Uterus (tissue), 4 donors: ENCODE data around the gene PPARGC1A. TPM values are rescaled to one million over a fixed set of nuclear protein-coding genes. Genes with fewer than 3 reads are reported as not detected.

Experiments used
- DNase-seq, 2 donors: peaks; one replicate each; pipeline ENCODE4 v3.0.0-alpha.2; 2019 to 2020
- H3K27ac ChIP-seq, 2 donors: fragments of 200-600 bp; sonication (generic); 1 replicate in 1 of 2; 2 replicates in 1 of 2; pipeline ENCODE4 v1.5.1; 2016 to 2018
- H3K27me3 ChIP-seq, 2 donors: fragments of 200-600 bp; sonication (generic); one replicate each; pipeline ENCODE4 v1.5.1; 2018 to 2019; ENCODE audit warnings: control low read depth in 1 of 2
- H3K36me3 ChIP-seq, 2 donors: fragments of 200-600 bp; sonication (generic); one replicate each; pipeline ENCODE4 v1.5.1; 2019; ENCODE audit warnings: control low read depth in 1 of 2
- H3K4me1 ChIP-seq, 2 donors: fragments of 200-600 bp; sonication (generic); one replicate each; pipeline ENCODE4 v1.5.1; 2018 to 2019; ENCODE audit warnings: control low read depth in 1 of 2
- H3K4me3 ChIP-seq, 2 donors: fragments of 200-600 bp; sonication (generic); 1 replicate in 1 of 2; 2 replicates in 1 of 2; pipeline ENCODE4 v1.5.1; 2018 to 2019; ENCODE audit warnings: mild to moderate bottlenecking in 1 of 2
- H3K9me3 ChIP-seq, 2 donors: fragments of 200-600 bp; sonication (generic); one replicate each; pipeline ENCODE4 v1.5.1; 2019; ENCODE audit warnings: control low read depth in 1 of 2
- CTCF ChIP-seq, 4 experiments: fragments of 200-600 bp in 2 of 4; fragments of 450-650 bp in 2 of 4; sonication (generic) in 2 of 4; IDR thresholded peaks; one replicate each; pipeline ENCODE4 v1.5.1; 2016 to 2019; ENCODE audit warnings: antibody characterized with exemption in 4 of 4, mild to moderate bottlenecking in 2 of 4, moderate library complexity in 1 of 4
- POLR2A ChIP-seq, 2 donors: fragments of 450-650 bp; IDR thresholded peaks; one replicate each; pipeline ENCODE4 v1.6.1; 2016; ENCODE audit warnings: antibody characterized with exemption in 2 of 2, mild to moderate bottlenecking in 1 of 2, moderate library complexity in 1 of 2
- intact Hi-C: fragments of 100-400 bp; cut with DNase I; formaldehyde crosslinking; loops from one replicate; pipeline ENCODE4 v1.15.1; 2023; ENCODE audit warnings: low total_unique reads
- total RNA-seq, 4 donors: library from RNA; depleted of rRNA in 3 of 4; stranded (reverse); fragments of >200 nt in 3 of 4; gene quantifications; one replicate each; pipeline versions ENCODE4 v1.1.0 to v1.2.4, GENCODE V29; 2014 to 2023
- donor health status: DM: yes; HTN: yes; CAD: no.

Gene PPARGC1A
- total RNA-seq, 4 donors from 2014 or later: 1.5 to 6.0 (median 3.2) TPM

DNA sequence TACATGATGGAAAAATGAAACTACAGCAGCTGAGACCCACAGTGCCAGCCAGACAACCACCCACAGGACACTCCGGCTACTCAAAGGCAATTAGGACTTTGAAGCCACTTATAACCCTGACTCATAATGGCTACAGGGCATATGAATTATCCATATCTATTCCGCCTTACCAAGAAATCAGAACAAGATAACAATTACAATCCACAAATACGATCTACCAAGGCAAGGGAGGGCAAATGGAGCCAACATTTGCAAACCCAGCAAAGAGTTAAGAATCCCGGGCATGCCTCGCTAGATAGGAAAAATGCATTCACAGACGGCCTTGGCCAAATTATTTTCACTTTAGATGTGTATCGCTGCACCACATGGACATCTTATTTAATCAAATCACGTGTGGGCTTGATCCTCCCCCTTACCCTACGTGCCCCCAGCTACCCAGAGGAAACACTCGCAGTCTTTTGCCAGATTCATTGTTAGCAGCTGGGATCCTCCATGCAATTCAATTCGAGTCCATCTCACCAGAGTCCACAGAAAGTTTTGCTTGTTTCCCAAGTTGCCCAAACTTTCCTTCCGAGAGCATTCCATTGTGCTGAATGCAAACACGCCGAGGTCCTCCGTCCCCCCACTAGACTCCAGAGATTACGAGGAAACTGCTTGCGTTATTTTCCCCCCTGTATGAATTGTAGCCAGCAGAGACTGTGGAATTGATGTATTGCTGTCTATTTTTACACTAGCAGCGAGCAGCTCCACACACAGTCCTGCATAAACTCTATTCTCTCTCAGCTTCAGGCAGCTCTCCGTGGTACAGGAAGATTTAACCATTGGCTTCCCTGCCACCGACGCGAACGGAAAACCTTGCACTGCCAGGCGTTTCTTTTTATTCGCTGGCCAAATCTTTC is 1.2 kb downstream of the PPARGC1A start:
- Histone ChIP-seq H3K4me3 (peak overlapping the region; percentile 29 to 42), H3K36me3 (no peaks in the 10 kb centered on the region), H3K4me1 (no peaks in the 10 kb centered on the region), H3K27ac (peak overlapping the region; percentile 56 to 65), H3K9me3 (no peaks in the 10 kb centered on the region), H3K27me3 (no peaks in the 10 kb centered on the region)
- DNase-seq: peak in 1 of 2 donors; percentile 16
- intact Hi-C loops: no loop called here
- TF ChIP-seq CTCF (IDR thresholded peaks at IDR 0.05) (no peak), POLR2A (IDR thresholded peaks at IDR 0.05) (no peak)

DNA sequence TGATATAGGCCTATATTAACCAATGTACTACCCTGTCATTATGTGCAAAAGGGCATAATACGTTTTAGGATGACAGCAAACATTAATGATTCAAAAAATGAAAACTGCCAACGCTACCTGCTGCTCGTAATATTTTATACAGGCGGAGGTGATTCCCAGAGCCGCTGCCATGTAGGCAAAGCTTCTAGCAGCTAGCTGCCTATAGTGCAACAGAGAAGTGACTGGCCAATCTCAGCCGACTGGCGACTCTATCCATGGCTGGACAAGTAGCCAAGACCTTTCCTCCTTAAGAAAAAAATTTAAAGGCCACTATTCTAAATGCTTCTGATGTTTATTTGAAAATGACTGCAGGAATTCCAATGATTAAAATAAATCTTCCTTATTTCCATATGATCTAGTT is 1.9 kb downstream of the PPARGC1A start:
- no peak for TF ChIP-seq CTCF (IDR thresholded peaks at IDR 0.05)
- no peak for TF ChIP-seq POLR2A (IDR thresholded peaks at IDR 0.05)
- H3K4me1 ChIP-seq: no peaks in the 10 kb centered on the region
- H3K27ac ChIP-seq: peak overlapping the region in 1 of 2 donors; percentile 56
- H3K27me3 ChIP-seq: no peaks in the 10 kb centered on the region
- peak overlapping the region in 1 of 2 donors; percentile 42 for H3K4me3 ChIP-seq
- DNase-seq: no peak
- intact Hi-C loops: no loop called here
- H3K36me3 ChIP-seq: no peaks in the 10 kb centered on the region
- no peaks in the 10 kb centered on the region for H3K9me3 ChIP-seq

DNA sequence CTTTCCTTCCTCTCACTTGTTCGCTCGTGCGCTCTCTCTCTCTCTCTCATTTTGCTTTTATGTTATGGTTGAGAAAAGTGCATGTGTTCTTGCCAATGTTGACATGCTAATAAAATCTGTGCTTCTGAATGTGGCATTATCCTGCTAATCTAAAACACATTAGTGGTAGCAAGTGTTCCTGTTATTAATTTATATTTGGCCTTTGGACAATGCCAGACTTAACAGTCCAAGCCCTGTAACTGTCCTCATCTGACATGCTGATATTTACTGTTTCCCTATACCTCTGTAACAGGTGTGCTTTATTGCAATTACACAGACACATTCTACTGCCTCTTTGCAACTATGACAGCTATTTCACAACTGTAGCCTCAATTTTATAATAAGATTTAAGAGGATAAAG is 2.7 kb downstream of the PPARGC1A start:
- DNase-seq: no peak
- H3K4me1 ChIP-seq: no peaks in the 10 kb centered on the region
- intact Hi-C loops: no loop called here
- H3K9me3 ChIP-seq: no peaks in the 10 kb centered on the region
- no peak for TF ChIP-seq POLR2A (IDR thresholded peaks at IDR 0.05)
- no peak for TF ChIP-seq CTCF (IDR thresholded peaks at IDR 0.05)
- H3K27ac ChIP-seq: no peak overlapping the region
- H3K27me3 ChIP-seq: no peaks in the 10 kb centered on the region
- no peaks in the 10 kb centered on the region for H3K36me3 ChIP-seq
- H3K4me3 ChIP-seq: no peak overlapping the region

DNA sequence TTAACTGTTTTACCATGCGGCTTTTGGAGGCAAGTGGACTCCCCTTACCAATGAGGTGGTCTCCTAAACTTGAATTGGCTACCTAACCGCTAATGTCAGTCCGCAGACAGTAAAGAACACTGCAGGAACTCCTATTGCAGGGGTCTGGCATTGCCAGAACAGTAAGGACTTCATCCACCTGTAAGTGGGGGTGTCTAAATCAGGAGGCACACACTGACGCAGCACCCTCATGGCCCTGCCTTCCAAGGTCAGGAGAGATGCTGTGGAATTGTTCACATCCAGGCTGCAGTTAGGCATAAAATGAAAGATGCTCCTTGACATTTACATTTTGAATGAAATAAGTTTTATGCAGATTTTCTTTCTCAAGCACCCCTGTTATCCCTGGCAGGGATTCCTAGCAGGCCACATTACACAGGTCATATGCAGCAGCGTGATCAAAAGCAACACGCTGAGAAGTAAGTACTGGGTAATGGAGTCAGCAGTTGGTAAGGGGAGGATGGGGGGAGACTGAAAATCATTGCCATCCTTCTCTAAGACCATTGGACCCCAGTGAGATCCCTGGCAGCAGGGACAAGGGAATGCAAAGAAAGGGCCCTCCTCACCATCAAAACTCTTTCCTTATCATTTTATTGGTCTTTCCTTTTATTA is 3.8 kb downstream of the PPARGC1A start:
- intact Hi-C loops: no loop called here
- Histone ChIP-seq H3K4me3 (no peak overlapping the region), H3K4me1 (no peaks in the 10 kb centered on the region), H3K36me3 (no peaks in the 10 kb centered on the region), H3K27me3 (no peaks in the 10 kb centered on the region), H3K9me3 (no peaks in the 10 kb centered on the region), H3K27ac (no peak overlapping the region)
- TF ChIP-seq POLR2A (IDR thresholded peaks at IDR 0.05) (no peak), CTCF (IDR thresholded peaks at IDR 0.05) (no peak)
- no peak for DNase-seq

GRCh38 chr4:23884741-23885140 is 5.1 kb downstream of the PPARGC1A start:
- H3K4me3 ChIP-seq: no peak overlapping the region
- H3K36me3 ChIP-seq: no peaks in the 10 kb centered on the region
- H3K9me3 ChIP-seq: no peaks in the 10 kb centered on the region
- H3K27ac ChIP-seq: no peak overlapping the region
- H3K27me3 ChIP-seq: no peaks in the 10 kb centered on the region
- H3K4me1 ChIP-seq: no peaks in the 10 kb centered on the region
- intact Hi-C loops: no loop called here
- no peak for DNase-seq
- no peak for TF ChIP-seq POLR2A (IDR thresholded peaks at IDR 0.05)
- TF ChIP-seq CTCF (IDR thresholded peaks at IDR 0.05): no peak
